ENCODE measurements around the gene ARHGAP27. TPM values are rescaled to one million over a fixed set of nuclear protein-coding genes. Genes with fewer than 3 reads are reported as not detected.

The ARHGAP27 gene
- total RNA-seq, 1 donor from 2014 or later: 80.9 TPM

DNA sequence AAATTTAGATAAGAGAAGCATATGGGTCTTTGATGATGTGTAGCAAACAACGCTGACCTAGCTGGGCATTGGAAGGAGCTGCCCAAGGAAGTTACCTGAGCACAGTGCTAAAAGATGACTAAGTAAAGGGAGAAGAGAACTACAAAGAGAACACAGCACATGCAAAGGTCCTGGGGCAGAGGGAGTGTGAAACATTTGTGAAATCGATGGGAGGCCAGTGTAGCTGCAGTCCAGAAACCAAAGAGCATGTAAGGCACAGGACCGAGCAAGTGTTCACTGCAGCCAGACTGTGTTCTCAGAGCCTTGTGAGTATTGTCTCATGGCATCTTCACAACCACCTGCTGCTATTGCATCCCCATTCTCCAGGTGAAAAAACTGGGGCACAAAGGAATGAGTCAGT lies 44.9 kb downstream of the ARHGAP27 start:
- intact Hi-C loops (cut with micrococcal nuclease): loop anchor here (5.0 kb wide), 1 partner anchor 70 kb away; the partner anchor contains the start of gene MAP3K14

DNA sequence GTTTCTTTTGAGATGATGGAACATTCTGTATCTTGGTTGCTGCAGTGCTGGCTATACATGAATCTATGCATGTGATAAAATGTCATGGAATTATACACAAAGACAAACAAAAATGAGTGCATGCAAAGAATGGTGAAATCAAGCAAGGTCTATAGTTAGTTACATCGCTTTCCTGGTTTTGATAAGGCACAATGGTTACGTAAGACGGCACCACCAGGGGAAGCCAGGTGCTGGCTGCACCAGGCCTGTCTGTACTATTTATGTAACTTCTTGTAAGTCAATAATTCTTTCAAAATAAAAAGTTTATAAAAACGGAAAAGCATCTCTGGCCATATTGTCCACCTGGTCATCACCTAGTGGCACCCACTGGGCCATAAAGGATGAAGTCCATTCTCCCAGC lies 46.5 kb downstream of the ARHGAP27 start:
- intact Hi-C loops (cut with micrococcal nuclease): loop anchor here (5.0 kb wide), 1 partner anchor 69 kb away; the partner anchor contains the start of gene MAP3K14

DNA sequence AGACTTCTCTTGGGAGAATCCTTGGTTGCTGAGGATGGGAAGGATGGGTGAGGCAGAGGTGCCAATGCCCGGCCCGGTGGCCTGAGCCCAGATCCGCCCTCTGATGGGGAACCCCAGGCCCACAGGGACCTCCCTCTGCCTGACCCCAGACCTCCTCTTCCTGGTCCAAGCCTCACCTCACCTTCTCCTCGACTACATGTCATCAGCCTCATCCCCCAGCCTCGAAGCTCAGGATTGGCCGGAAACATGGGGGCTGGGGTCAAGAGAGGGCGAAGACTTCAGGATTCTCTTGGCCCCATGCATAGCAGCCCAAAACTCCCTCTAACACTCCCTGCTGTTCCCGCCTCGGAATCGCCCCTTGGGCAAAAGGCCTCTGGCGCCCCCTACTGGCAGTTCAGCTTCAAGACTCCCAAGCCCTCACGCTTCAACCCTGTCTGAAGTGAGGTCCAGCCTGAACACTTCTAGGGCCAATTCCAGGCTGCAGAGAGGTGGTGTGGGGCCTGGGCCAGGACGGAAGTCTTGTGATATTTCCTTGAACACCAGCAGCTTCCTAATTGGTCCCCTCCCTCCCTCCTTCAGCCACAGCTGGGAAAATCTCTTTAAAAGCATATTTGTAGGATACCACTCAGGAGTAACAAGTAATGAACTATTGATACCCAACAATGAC lies 47.2 kb downstream of the ARHGAP27 start:
- intact Hi-C loops (cut with micrococcal nuclease): loop anchor here (1.0 to 5.0 kb wide), 3 partner anchors 68 to 166 kb away; partner anchors contain the start of gene MAP3K14

DNA sequence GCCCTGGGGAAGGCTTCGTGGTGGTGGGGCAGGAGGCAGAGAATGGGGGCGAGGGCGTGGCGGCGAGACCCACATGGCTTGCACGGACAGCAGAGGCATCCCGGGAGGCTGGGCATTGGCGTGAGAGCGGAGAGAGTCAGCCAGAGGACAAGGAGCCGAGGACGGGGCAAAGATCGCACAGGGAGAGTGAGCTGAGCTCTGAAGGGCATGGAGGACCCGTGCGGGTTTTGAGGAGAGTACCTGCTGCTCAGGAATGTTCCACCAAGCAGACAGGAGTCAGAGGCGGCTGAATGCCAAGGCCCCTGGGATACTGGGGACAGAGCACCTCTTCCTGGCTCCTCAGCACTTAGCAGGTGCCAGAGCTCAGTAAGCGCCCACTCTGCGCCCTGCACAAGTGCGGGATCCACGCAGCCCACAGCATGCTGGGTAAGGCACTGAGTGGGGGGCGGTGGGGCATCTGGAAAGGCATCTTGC lies 47.8 kb downstream of the ARHGAP27 start:
- intact Hi-C loops (cut with micrococcal nuclease): loop anchor here (1.0 to 5.0 kb wide), 3 partner anchors 68 to 166 kb away; partner anchors contain the start of gene MAP3K14

DNA sequence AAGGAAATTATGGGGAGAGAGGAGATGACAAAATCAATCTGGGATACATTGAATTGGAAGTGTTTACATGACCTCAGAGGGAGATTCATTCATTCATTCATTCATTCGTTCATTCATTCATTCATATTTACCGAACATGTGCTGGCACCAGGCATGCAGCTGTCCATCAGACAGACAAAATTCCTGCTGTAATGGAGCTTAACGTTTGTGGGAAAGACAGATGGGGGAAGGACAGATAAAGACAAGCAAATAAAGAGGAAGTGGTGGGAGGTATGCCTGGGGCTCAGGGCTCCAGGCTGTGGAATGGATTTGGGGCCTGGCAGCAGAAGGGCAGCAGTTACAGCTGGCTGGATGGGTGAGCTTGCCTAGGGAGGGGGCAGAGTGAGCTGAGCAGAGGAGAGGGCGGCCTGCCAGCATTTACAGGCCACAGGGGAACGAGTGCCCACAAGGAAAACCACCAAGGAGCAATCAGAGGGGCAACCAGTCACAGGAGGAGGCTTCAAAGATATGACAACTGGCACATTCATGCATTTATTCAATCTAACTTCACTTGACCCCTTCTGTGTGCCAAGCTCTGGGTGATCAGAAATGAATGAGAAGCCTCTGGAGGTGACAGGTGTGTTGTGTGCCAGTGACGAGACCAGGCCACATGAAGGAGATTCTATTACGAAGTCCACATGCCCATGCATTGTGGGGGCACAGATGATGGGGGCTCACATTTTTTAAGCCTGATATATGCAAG lies 48.5 kb downstream of the ARHGAP27 start:
- intact Hi-C loops (cut with micrococcal nuclease): no loop called here

DNA sequence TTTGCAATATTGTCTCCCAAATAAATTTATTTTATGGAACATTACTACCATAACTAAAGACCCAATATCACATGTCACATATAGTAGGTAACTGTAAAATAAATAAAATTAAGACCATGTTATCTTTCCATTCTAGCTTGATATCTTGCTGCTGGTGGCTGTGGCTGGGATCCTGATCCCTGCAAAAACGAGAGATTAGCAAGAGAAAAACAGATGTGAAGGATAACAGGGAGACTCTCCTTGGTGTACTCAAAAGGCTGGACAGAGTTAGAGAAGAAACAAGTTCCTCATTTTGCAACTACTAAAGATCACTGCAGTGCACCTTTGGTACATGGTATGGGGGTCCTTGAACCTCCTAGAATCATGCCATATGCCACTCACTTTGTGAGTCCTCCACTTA lies 49.7 kb downstream of the ARHGAP27 start:
- intact Hi-C loops (cut with micrococcal nuclease): no loop called here

DNA sequence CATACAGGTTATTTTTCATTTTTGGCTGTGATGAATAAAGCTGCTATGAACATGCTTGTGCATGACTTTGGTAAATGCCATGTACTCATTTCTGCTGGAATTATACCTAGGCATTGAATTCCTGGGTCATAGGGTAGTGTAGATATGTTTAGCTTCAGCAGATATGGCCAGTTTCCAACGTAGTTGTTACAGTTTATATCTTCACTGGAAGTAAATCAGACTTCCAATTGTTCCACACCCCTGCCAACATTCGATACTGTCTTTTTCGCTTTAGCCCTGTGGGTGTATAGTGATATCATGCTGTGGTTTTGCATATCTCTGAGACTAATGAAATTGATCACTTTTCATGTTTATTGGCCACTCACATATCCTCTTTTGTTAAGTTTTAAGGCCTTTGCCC lies 50.4 kb downstream of the ARHGAP27 start:
- intact Hi-C loops (cut with micrococcal nuclease): no loop called here

DNA sequence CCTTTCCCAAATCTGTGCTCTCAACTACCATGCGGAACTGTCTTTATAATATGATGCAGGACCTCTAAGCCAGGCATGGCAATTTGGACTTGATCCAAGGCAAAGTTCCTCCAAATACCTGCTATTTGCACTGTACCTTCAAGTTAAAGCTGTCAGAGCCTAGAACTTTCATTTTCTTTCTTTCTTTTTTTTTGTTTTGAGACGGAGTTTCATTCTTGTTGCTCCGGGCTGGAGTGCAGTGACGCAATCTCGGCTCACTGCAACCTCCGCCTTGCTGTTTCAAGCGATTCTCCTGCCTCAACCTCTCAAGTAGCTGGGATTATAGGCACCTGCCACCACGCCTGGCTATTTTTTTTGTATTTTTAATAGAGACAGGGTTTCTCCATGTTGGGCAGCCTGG lies 51.7 kb downstream of the ARHGAP27 start:
- intact Hi-C loops (cut with micrococcal nuclease): no loop called here

DNA sequence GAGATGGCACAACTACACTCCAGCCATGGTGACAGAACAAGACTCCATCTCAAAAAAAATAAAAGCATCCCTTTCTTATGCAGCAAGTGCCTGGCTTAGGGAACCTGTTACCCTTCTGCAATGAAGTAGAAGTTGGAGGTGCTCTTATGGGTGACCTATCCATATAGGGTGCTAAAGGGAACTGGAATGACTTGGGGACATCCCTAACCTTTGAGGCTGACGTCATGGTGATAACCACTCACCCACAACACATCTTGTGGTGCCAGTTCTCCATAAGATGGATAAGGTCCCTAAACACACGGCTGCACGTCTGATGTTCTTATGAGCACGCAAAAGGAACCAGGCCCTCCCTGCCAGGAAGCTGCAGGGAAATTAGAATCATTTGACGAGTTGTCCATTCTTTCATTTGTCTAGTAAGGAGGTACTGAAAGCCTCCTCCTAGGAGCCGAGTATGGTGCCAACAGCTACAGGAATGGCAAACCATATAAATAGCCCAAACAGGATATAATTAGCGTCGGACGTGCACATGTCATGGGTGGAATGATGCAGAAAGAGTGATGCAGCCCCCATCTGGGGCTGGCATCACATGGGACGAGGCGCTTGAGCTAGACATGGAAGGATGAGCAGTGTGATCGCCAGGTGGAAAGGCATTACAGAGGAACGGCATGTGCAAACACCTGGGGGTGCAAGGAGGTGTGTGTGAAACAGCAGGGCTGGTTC lies 52.5 kb downstream of the ARHGAP27 start:
- intact Hi-C loops (cut with micrococcal nuclease): no loop called here

DNA sequence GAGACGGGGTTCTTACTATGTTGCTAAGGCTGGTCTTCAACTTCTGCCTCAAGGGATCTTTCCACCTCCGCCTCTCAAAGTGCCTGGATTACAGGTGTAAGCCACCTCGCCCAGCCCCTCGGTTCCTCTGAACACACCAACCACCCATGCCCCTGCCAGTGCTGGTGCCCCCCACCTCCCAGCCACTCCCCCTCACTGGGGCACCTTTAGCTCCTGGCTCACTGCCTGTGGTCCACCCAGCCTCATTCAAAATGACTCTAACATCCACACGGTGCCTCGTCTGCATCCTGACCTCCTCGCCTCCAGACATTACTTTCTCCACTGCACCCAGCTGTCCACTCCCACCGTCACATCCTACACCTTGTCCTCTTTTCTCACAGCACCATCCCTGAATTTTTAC lies 55.3 kb downstream of the ARHGAP27 start:
- intact Hi-C loops (cut with micrococcal nuclease): no loop called here

DNA sequence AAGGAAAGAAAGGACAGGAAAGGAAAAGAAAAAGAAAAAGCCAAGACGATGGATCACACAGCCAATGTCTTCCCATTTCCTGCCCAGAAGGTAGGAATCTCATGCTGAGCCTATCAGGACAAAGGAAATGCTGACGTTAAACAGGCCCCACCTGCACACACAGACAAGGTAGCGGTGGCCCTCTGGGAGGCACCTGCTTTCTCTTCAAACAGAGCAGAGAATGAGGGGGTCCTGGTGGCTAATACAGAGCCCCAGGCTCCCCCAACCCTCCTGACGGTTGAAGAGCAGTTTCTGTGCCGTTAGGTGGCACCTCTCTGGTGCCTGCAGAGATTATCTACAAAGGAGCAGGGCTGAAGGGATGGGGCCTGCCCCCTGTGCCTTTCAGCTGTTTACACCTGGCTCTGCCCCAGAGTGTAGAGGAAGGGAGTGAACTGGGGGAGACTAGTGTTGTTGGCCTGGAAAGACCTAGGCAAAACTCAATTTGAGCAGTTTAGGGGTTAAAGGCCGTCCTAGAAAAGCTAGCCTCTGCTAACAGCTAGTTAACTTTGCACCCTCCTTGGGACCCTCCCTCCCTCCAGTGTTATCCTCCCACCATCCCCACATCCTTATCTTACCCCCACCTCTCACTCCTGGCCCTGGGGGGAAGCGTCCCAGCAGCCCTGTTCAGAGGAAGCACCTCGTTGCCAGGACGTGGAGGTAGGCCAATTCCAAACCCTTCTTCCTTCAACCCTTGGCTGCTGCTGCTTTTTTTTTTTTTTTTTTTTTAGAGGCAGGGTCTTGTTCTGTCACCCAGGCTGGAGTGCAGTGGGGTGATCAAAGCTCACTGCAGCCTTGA lies 56.3 kb downstream of the ARHGAP27 start:
- intact Hi-C loops (cut with micrococcal nuclease): no loop called here

DNA sequence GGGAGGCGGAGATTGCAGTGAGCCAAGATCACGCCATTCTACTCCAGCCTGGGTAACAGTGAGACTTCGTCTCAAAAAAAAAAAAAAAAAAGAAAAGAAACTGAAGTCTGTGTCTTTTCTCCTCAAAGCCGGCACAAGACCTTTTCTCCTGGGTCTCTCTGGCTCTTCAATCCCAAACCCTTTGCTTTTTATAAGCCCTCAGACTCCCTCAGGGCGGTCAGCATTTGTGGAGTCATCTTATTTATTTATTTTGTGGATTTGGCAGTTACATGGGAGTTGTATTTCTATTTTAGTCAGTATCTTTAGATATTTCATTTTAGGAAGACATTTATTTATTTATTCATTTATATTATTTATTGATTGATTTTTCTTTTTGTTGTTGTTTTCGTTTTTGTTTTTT lies 58.2 kb downstream of the ARHGAP27 start:
- intact Hi-C loops (cut with micrococcal nuclease): no loop called here

DNA sequence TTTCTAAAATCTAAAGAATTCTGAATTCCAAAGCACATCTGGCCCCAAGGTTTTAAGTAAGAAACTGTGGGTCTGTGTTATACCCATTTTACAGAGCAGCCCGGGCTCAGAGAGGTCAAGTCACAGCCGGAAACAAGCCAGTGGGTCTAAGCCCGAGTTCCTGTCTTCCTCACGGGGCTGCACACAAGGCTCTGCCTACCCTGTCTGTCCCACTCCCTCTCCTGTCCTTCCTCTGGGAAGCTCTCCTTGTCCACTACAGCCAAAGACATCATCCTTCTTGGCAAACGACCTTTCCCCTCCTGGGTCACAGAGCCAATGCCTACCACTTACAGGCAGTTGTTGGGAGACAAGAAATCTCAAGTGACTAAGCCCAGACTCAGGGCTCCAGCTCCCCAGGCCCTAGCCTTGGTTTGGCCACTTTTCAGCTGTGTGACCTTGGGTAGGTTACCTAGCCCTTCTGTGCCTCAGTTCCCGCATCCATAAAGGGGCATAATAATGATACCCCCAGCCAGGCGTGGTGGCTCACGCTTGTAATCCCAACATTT lies 60.3 kb downstream of the ARHGAP27 start:
- intact Hi-C loops (cut with micrococcal nuclease): no loop called here

DNA sequence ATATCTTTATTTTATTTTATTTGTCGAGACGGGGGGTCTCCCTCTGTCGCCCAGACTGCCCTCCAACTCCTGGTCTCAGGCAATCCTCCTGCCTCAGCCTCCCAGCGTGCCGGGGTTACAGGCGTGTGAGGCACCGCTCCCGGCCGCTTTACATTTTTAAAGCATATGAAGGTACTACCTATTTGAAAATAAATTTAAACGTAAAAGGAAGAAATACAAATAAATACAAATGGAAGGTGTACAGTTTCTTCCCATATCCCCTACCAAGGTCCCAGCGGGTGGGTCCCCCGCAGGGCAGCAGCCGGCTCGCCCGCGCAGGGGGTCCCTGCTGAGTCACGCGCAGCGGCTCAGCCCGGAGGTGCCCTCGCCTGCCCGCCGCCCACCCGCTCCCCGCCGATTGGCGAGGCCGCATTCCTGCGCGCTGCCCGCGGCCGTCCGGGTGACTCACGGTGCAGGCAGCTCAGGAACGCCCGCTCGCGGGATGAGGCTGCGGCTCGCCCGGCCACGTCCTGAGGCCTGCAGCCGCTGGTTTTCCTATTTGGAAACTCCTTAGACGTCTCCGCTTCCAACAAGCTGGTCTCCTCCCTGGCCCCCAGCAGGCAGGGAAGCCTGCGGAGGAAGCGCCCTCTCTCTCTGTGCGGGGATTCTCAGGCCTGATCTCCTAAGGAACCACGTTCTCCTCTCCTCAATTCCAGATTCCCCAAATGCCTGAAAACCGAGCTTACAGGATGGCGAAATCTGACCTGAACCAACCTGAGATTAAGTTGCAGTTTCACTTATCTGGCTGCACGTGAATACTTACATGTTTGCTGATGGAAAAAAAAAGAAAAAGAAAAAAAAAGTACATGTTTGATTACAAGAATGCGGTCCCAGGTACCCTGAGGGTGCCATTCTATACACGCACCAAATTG lies 61.0 kb downstream of the ARHGAP27 start:
- intact Hi-C loops (cut with micrococcal nuclease): no loop called here

DNA sequence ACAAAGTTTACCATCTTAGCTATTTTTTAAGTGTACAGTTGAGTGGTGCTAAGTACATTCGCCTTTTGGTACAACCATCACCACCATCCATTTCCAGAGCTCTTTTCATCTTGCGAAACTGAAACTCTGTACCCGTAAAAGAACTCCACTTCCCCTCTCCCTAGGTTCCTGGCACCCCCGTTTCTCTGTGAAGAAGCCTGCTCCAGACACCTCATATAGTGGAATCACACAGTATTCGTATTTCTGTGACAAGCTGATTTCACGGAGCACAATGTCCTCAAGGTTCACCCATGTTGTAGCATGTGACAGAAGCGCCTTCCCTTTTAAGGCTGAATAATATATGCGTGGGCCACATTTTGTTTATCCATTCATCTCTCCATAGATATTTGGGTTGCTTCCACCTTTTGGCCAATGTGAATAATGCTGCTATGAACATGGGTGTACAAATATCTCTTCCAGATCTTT lies 61.7 kb downstream of the ARHGAP27 start:
- intact Hi-C loops (cut with micrococcal nuclease): no loop called here

DNA sequence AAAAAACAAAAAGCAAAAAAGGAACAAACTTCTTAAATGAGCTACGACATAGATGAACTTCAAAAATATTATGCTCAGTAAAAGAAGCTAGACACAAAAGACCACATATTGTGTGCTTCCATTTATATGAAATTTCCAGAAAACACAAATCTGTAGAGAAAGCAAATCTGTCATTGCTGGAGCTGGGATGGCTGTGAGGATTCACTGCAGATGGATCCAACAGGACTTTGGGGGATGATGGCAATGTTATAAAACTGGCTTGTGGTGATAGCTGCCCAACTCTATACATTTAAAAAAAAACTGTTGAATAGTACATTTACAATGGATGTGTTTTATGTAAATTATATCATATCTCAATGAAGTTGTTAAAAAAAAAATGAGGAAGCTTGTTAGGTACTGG lies 63.2 kb downstream of the ARHGAP27 start:
- intact Hi-C loops (cut with micrococcal nuclease): no loop called here

DNA sequence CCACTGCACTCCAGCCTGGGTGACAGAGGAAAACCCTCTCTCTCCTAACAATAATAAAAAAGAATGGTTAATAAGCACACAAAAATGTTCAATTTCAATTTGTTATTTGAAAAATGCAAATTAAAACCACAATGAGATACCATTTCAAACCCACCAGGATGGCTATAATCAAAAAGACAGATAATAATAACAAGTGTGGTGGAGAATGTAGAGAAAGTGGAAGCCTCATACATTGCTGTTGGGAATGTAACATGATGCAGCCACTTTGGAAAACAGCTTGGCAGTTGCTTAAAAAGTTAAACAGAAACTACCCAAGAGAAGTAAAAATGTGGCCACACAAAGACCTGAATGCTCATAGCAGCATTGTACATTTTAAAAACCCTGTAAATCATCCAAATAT lies 64.0 kb downstream of the ARHGAP27 start:
- intact Hi-C loops (cut with micrococcal nuclease): no loop called here

DNA sequence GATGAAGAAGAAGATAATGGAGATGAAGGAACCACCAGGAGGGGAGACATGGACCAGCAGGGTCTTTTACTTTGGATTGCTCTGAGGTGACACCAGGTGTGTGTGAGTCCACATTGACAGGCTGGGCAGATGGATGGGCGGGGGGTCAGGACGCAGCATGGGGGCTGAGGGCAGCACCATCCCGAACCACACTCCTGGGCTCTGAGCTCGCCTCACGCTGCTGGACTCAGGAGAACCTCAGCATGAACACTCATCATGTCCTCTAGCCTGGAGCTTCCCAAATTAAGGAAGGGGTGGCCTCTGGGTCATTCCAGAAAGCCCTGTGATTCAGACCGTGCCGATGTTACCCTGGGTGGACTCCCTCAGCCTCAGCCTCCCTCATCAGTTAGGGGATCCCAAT lies 65.5 kb downstream of the ARHGAP27 start:
- intact Hi-C loops (cut with micrococcal nuclease): no loop called here

DNA sequence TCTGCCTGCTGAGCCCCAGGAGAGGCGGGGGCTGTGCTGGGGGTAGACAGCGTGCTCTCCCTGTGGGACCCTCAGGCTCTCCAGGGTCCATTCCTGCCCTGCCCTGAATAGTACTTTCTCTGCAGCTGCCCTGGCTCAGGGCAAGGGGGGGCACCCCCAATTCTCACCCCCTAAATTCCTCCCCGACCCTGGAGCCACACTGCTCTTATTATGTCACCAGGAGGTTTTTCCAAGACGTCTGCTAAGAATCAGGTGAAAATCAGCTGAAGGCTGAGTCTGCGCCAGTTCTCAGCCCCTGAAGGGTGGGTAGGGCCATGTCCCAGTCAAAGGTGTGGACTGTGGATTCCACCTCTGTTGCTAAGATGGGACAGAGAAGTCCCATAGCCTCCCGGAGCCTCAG lies 66.0 kb downstream of the ARHGAP27 start:
- intact Hi-C loops (cut with micrococcal nuclease): no loop called here

DNA sequence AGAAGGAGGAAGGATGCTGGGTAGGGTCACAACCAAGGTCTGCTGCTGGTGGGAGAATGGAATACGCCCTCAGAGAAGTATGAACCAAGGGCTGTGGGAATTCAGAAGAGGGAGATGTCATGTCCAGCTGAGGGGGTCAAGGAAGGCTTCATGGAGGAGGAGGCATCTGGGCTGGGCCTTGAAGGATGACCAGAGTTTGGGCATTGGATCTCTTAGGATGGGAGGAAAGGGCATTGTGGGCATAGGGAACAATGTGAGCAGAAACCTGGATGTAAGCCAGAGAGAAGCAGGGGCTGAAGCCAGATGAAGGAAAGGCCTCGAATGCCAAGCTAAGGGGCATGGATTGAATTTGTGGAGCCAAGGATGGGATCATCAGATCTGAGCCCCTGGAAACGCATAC lies 66.6 kb downstream of the ARHGAP27 start:
- intact Hi-C loops (cut with micrococcal nuclease): no loop called here

Measured in T-helper 2 cell treated with Interferon-gamma antibody and Interleukin-4, amounts not matched to agents 100 ng/mL and 5 ng/mL, for 36 hours (primary cell).